Uterus (tissue), 2 donors: ENCODE measurements around the gene FRK.

Experiments used
- POLR2A ChIP-seq, 2 donors: fragments of 450-650 bp; IDR thresholded peaks; one replicate each; pipeline ENCODE4 v1.6.1; 2016; ENCODE audit warnings: antibody characterized with exemption in 2 of 2, mild to moderate bottlenecking in 1 of 2, moderate library complexity in 1 of 2
- TF ChIP-seq, protein P1 (sequence below), 4 experiments: fragments of 200-600 bp in 2 of 4; fragments of 450-650 bp in 2 of 4; sonication (generic) in 2 of 4; IDR thresholded peaks; one replicate each; pipeline ENCODE4 v1.5.1; 2016 to 2019; ENCODE audit warnings: antibody characterized with exemption in 4 of 4, mild to moderate bottlenecking in 2 of 4, moderate library complexity in 1 of 4

- TF ChIP-seq, protein P1, sequence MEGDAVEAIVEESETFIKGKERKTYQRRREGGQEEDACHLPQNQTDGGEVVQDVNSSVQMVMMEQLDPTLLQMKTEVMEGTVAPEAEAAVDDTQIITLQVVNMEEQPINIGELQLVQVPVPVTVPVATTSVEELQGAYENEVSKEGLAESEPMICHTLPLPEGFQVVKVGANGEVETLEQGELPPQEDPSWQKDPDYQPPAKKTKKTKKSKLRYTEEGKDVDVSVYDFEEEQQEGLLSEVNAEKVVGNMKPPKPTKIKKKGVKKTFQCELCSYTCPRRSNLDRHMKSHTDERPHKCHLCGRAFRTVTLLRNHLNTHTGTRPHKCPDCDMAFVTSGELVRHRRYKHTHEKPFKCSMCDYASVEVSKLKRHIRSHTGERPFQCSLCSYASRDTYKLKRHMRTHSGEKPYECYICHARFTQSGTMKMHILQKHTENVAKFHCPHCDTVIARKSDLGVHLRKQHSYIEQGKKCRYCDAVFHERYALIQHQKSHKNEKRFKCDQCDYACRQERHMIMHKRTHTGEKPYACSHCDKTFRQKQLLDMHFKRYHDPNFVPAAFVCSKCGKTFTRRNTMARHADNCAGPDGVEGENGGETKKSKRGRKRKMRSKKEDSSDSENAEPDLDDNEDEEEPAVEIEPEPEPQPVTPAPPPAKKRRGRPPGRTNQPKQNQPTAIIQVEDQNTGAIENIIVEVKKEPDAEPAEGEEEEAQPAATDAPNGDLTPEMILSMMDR (IDR thresholded peaks at IDR 0.05): no peak
- no peak for TF ChIP-seq POLR2A (IDR thresholded peaks at IDR 0.05)
Observed at GRCh38 chr6:115935361-115935760, 125.3 kb downstream of the FRK start.
